ENCODE data around the gene THAP2.

The THAP2 gene

GRCh38 chr12:71626098-71626497, 38.0 kb upstream of the THAP2 start:
- H3K27ac ChIP-seq (replicated peaks) = no peak overlapping the region
- peak; percentile 21 to 57 for DNase-seq (ENCODE audit: low read depth in 1 of 2, low spot score in 1 of 2)

GRCh38 chr12:71626768-71627167, 37.3 kb upstream of the THAP2 start:
- H3K27me3 ChIP-seq (ENCODE audit: insufficient read depth, poor library complexity, severe bottlenecking) = no peaks in the 10 kb centered on the region
- H3K4me3 ChIP-seq (replicated peaks; ENCODE audit: insufficient read depth, low read length) = no peak overlapping the region
- TF ChIP-seq POLR2AphosphoS5 (IDR thresholded peaks at IDR 0.05; ENCODE audit: low read depth) = no peak
- TF ChIP-seq CTCF (IDR thresholded peaks at IDR 0.05; ENCODE audit: insufficient read depth, low read length) = no peak
- TF ChIP-seq SPI1 (IDR thresholded peaks at IDR 0.05; ENCODE audit: borderline replicate concordance, low read depth) = no peak
- no peak for TF ChIP-seq REST (IDR thresholded peaks at IDR 0.05; ENCODE audit: insufficient replicate concordance, low read depth)
- TF ChIP-seq GABPA (IDR thresholded peaks at IDR 0.05; ENCODE audit: low read depth) = no peak
- DNase-seq (ENCODE audit: low read depth in 1 of 2, low spot score in 1 of 2) = no peak
- no peak overlapping the region for H3K27ac ChIP-seq (replicated peaks)

More at GRCh38 chr12:71626098-71626497, 38.0 kb upstream of the THAP2 start:
- Histone ChIP-seq H3K27me3 (ENCODE audit: insufficient read depth, poor library complexity, severe bottlenecking) (no peaks in the 10 kb centered on the region), H3K4me3 (replicated peaks; ENCODE audit: insufficient read depth, low read length) (no peak overlapping the region)
- TF ChIP-seq REST (IDR thresholded peaks at IDR 0.05; ENCODE audit: insufficient replicate concordance, low read depth) (no peak), SPI1 (IDR thresholded peaks at IDR 0.05; ENCODE audit: borderline replicate concordance, low read depth) (peak; percentile 50; the same call in 1 of the 2 replicates)

- no peak for DNase-seq (ENCODE audit: low read depth in 1 of 2, low spot score in 1 of 2)
- TF ChIP-seq POLR2AphosphoS5 (IDR thresholded peaks at IDR 0.05; ENCODE audit: low read depth) = no peak
- TF ChIP-seq SPI1 (IDR thresholded peaks at IDR 0.05; ENCODE audit: borderline replicate concordance, low read depth) = no peak
- Histone ChIP-seq H3K27me3 (ENCODE audit: insufficient read depth, poor library complexity, severe bottlenecking) (no peaks in the 10 kb centered on the region), H3K4me3 (replicated peaks; ENCODE audit: insufficient read depth, low read length) (no peak overlapping the region), H3K27ac (replicated peaks) (no peak overlapping the region)
Measured at GRCh38 chr12:71627438-71628002, 36.6 kb upstream of the THAP2 start.

GRCh38 chr12:71636704-71637115, 27.4 kb upstream of the THAP2 start:
- TF ChIP-seq CTCF (IDR thresholded peaks at IDR 0.05; ENCODE audit: insufficient read depth, low read length) (peak; percentile 69), SPI1 (IDR thresholded peaks at IDR 0.05; ENCODE audit: borderline replicate concordance, low read depth) (no peak)
- peak; percentile 30 to 33 for DNase-seq (ENCODE audit: low read depth in 1 of 2, low spot score in 1 of 2)

GRCh38 chr12:71638499-71638898, 25.6 kb upstream of the THAP2 start:
- H3K27ac ChIP-seq (replicated peaks) = no peak overlapping the region
- no peak for TF ChIP-seq GABPA (IDR thresholded peaks at IDR 0.05; ENCODE audit: low read depth)
- TF ChIP-seq REST (IDR thresholded peaks at IDR 0.05; ENCODE audit: insufficient replicate concordance, low read depth) = no peak
- no peak for TF ChIP-seq SPI1 (IDR thresholded peaks at IDR 0.05; ENCODE audit: borderline replicate concordance, low read depth)
- no peak for TF ChIP-seq CTCF (IDR thresholded peaks at IDR 0.05; ENCODE audit: insufficient read depth, low read length)
- TF ChIP-seq POLR2AphosphoS5 (IDR thresholded peaks at IDR 0.05; ENCODE audit: low read depth) = no peak
- H3K4me3 ChIP-seq (replicated peaks; ENCODE audit: insufficient read depth, low read length) = no peak overlapping the region
- no peak for DNase-seq (ENCODE audit: low read depth in 1 of 2, low spot score in 1 of 2)
- no peaks in the 10 kb centered on the region for H3K27me3 ChIP-seq (ENCODE audit: insufficient read depth, poor library complexity, severe bottlenecking)

More at GRCh38 chr12:71636704-71637115, 27.4 kb upstream of the THAP2 start:
- no peak overlapping the region for H3K27ac ChIP-seq (replicated peaks)
- no peak overlapping the region for H3K4me3 ChIP-seq (replicated peaks; ENCODE audit: insufficient read depth, low read length)
- no peaks in the 10 kb centered on the region for H3K27me3 ChIP-seq (ENCODE audit: insufficient read depth, poor library complexity, severe bottlenecking)

Data from HL-60 (cell line).